ENCODE data around the gene TTC4.

DNA sequence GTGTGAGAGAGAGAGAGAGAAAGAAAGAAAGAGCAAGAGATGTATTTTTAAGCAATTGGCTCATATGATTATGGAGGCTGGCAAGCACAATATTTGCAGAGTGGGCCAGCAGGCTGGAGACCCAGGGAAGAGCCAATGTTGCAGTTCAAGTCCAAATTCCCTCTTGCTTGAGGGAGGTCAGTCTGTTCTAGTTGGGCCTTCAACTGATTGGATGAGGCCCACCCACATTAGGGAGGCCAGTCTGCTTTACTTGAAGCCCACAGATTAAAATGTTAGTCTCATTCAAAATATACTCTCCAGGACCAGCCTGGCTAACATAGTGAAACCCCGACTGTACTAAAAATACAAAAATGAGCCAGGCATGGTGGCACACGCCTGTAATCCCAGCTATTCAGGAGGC is 57.3 kb downstream of the TTC4 start:
- TF ChIP-seq, protein P1, sequence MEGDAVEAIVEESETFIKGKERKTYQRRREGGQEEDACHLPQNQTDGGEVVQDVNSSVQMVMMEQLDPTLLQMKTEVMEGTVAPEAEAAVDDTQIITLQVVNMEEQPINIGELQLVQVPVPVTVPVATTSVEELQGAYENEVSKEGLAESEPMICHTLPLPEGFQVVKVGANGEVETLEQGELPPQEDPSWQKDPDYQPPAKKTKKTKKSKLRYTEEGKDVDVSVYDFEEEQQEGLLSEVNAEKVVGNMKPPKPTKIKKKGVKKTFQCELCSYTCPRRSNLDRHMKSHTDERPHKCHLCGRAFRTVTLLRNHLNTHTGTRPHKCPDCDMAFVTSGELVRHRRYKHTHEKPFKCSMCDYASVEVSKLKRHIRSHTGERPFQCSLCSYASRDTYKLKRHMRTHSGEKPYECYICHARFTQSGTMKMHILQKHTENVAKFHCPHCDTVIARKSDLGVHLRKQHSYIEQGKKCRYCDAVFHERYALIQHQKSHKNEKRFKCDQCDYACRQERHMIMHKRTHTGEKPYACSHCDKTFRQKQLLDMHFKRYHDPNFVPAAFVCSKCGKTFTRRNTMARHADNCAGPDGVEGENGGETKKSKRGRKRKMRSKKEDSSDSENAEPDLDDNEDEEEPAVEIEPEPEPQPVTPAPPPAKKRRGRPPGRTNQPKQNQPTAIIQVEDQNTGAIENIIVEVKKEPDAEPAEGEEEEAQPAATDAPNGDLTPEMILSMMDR (IDR thresholded peaks at IDR 0.05; ENCODE audit: low read length), result no peak
- TF ChIP-seq EZH2 (optimal IDR thresholded peaks at IDR 0.05; ENCODE audit: low read depth, low read length), result no peak

Measured in MM.1S (cell line).